ENCODE measurements around the gene IQSEC2.
A peak's percentile ranks its signal among the peaks of the same experiment; 100 is the strongest.

IQSEC2 gene

GRCh38 chrX:53241558-53241957 lies 39.8 kb downstream of the IQSEC2 start:
- no peak for TF ChIP-seq CTCF (IDR thresholded peaks at IDR 0.05; ENCODE audit: borderline replicate concordance, insufficient read depth, low read depth, low read length)
- H3K4me3 ChIP-seq (ENCODE audit: low read depth, low read length) = no peak overlapping the region

GRCh38 chrX:53239474-53239873 lies 41.9 kb downstream of the IQSEC2 start:
- TF ChIP-seq CTCF (IDR thresholded peaks at IDR 0.05; ENCODE audit: borderline replicate concordance, insufficient read depth, low read depth, low read length) = peak; percentile 42; the same call in 1 of the 2 replicates
- H3K4me3 ChIP-seq (ENCODE audit: low read depth, low read length) = no peak overlapping the region

GRCh38 chrX:53237056-53237455 lies 44.3 kb downstream of the IQSEC2 start:
- TF ChIP-seq CTCF (IDR thresholded peaks at IDR 0.05; ENCODE audit: borderline replicate concordance, insufficient read depth, low read depth, low read length) = no peak
- H3K4me3 ChIP-seq (ENCODE audit: low read depth, low read length) = no peak overlapping the region

- no peak for TF ChIP-seq CTCF (IDR thresholded peaks at IDR 0.05; ENCODE audit: borderline replicate concordance, insufficient read depth, low read depth, low read length)
- no peak overlapping the region for H3K4me3 ChIP-seq (ENCODE audit: low read depth, low read length)
These were observed 45.2 kb downstream of the IQSEC2 start for GRCh38 chrX:53236025-53236679.

GRCh38 chrX:53235566-53235965 lies 45.8 kb downstream of the IQSEC2 start:
- no peak overlapping the region for H3K4me3 ChIP-seq (ENCODE audit: low read depth, low read length)
- TF ChIP-seq CTCF (IDR thresholded peaks at IDR 0.05; ENCODE audit: borderline replicate concordance, insufficient read depth, low read depth, low read length) = no peak

- no peak overlapping the region for H3K4me3 ChIP-seq (ENCODE audit: low read depth, low read length)
- no peak for TF ChIP-seq CTCF (IDR thresholded peaks at IDR 0.05; ENCODE audit: borderline replicate concordance, insufficient read depth, low read depth, low read length)
These were observed 46.9 kb downstream of the IQSEC2 start for GRCh38 chrX:53234484-53234883.

GRCh38 chrX:53233536-53233935 lies 47.8 kb downstream of the IQSEC2 start:
- no peak overlapping the region for H3K4me3 ChIP-seq (ENCODE audit: low read depth, low read length)
- TF ChIP-seq CTCF (IDR thresholded peaks at IDR 0.05; ENCODE audit: borderline replicate concordance, insufficient read depth, low read depth, low read length) = no peak
